Ascending aorta (tissue), 2 donors: Measurements from ENCODE around the gene DNAI2. TPM values are rescaled to one million over a fixed set of nuclear protein-coding genes. Genes with fewer than 3 reads are reported as not detected.

ENCODE experiments used
- DNase-seq, 2 donors: peaks; one replicate each; pipeline ENCODE4 v3.0.0-alpha.2; 2019; ENCODE audit warnings: low spot score in 2 of 2
- H3K27ac ChIP-seq, 2 donors: fragments of 200-600 bp; sonication (generic); one replicate each; pipeline ENCODE4 v1.5.1; 2016 to 2017; ENCODE audit warnings: mild to moderate bottlenecking in 1 of 2
- H3K27me3 ChIP-seq: fragments of 200-600 bp; sonication (generic); one replicate; pipeline ENCODE4 v1.5.1; 2017
- H3K36me3 ChIP-seq, 2 donors: fragments of 200-600 bp; sonication (generic); one replicate each; pipeline ENCODE4 v1.5.1; 2016
- H3K4me1 ChIP-seq, 2 donors: fragments of 200-600 bp; sonication (generic); one replicate each; pipeline ENCODE4 v1.5.1; 2016 to 2017; ENCODE audit warnings: mild to moderate bottlenecking in 1 of 2
- H3K4me3 ChIP-seq, 2 donors: fragments of 200-600 bp; sonication (generic); one replicate each; pipeline ENCODE4 v1.5.1; 2016 to 2017; ENCODE audit warnings: mild to moderate bottlenecking in 1 of 2
- H3K9me3 ChIP-seq, 2 donors: fragments of 200-600 bp; sonication (generic); one replicate each; pipeline ENCODE4 v1.5.1; 2016
- intact Hi-C: fragments of 100-400 bp; cut with DNase I; formaldehyde crosslinking; loops from one replicate; pipeline ENCODE4 v1.15.1; 2023
- total RNA-seq: library from RNA; depleted of rRNA; stranded (reverse); fragments of >200 nt; gene quantifications from one replicate; pipeline ENCODE4 v1.1.0, GENCODE V29; 2016
- TF ChIP-seq, protein P1 (sequence below), 3 experiments: fragments of 200-600 bp in 2 of 3; fragments of 450-650 bp in 1 of 3; sonication (generic) in 2 of 3; IDR thresholded peaks; one replicate each; pipeline ENCODE4 v1.5.1; 2016 to 2019; ENCODE audit warnings: antibody characterized with exemption in 3 of 3, mild to moderate bottlenecking in 1 of 3, moderate library complexity in 1 of 3

DNAI2 gene
- total RNA-seq, 1 donor from 2014 or later, result not detected

DNA sequence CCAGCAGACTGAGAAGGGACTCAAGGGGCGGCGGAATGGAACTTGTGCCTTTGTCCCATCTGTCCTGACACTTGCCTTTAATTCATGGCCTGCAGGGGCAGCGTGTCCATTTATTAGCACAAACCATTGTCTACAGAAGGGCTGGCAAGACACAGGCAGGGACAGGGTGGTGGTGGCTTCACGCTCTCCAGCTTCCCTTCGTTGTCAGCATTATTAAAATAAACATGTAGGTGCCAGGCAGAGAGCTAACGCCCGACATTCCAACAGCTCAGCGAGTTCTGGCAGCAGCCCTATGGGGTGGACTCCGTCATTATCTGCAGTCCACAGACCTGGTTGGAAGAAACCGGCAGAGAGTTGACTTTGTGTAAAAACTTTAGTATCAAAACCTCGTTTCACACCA is 16.3 kb downstream of the DNAI2 start:
- no peaks in the 10 kb centered on the region for H3K4me1 ChIP-seq
- no peak overlapping the region for H3K27ac ChIP-seq
- intact Hi-C loops, result no loop called here
- no peak for DNase-seq
- H3K36me3 ChIP-seq, result no peaks in the 10 kb centered on the region
- TF ChIP-seq, protein P1, sequence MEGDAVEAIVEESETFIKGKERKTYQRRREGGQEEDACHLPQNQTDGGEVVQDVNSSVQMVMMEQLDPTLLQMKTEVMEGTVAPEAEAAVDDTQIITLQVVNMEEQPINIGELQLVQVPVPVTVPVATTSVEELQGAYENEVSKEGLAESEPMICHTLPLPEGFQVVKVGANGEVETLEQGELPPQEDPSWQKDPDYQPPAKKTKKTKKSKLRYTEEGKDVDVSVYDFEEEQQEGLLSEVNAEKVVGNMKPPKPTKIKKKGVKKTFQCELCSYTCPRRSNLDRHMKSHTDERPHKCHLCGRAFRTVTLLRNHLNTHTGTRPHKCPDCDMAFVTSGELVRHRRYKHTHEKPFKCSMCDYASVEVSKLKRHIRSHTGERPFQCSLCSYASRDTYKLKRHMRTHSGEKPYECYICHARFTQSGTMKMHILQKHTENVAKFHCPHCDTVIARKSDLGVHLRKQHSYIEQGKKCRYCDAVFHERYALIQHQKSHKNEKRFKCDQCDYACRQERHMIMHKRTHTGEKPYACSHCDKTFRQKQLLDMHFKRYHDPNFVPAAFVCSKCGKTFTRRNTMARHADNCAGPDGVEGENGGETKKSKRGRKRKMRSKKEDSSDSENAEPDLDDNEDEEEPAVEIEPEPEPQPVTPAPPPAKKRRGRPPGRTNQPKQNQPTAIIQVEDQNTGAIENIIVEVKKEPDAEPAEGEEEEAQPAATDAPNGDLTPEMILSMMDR (IDR thresholded peaks at IDR 0.05), result no peak
- H3K27me3 ChIP-seq, result no peaks in the 10 kb centered on the region
- H3K4me3 ChIP-seq, result no peak overlapping the region
- H3K9me3 ChIP-seq, result no peaks in the 10 kb centered on the region

DNA sequence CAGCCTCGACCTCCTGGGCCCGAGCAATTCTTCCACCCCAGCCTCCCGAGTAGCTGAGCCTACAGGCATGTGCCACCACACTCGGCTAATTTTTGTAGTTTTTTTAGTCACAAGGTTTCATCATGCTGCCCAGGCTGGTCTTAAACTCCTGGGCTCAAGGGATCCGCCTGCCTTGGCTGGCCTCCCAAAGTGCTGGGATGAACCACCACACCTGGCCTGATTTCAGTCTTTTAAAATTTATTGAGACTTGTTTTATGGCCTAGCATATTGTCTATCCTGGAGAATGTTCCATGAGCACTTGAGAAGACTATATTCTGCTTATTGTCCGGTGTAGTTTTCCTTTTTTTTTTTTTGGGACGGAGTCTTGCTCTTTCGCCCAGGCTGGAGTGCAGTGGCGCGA is 18.5 kb downstream of the DNAI2 start:
- no peaks in the 10 kb centered on the region for H3K36me3 ChIP-seq
- no peak overlapping the region for H3K4me3 ChIP-seq
- no peak for DNase-seq
- intact Hi-C loops, result no loop called here
- H3K27me3 ChIP-seq, result no peaks in the 10 kb centered on the region
- no peaks in the 10 kb centered on the region for H3K4me1 ChIP-seq
- TF ChIP-seq, protein P1 (IDR thresholded peaks at IDR 0.05), result no peak
- H3K27ac ChIP-seq, result no peak overlapping the region
- H3K9me3 ChIP-seq, result no peaks in the 10 kb centered on the region

DNA sequence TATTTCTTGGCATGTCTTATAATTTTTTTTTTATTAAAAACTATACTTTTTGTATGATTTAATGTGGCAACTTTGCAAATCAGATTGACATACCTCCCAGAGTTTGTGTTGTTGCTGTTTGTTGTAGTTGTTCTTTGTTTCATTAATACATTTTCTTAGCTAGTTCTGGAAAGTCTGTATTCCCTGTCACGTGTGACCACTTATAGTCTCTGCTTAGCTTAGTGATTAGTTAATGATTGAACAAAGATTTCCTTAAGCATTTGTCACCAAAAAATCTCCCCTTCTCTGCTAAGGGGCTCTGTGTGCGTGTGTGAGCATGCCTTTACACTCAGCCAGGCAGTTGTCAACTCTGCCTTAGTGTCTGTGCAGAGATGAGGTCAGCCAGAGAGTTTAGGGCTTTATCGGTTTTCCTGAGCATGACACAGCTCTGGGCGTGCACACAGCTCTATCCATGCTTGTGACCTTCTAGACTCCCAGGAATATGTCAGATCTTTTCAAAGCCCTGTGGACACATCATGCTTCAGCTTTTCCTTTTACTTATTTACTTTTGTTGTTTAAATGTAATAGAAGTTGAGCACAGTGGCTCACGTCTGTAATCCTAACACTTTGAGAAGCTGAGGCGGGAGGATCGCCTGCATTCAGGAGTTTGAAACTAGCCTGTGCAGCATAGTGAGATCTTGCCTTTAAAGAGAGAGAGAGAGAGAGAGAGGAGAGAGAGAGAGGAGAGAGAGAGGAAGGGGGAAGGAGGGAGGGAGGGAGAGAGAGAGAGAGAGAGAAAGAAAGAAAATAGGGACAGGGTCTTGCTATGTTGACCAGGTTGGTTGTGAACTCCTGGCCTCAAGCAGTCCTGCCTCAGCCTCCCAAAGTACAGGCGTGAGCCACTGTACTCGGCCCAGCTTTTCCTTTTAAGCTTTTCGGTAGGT is 21.9 kb downstream of the DNAI2 start:
- Histone ChIP-seq H3K4me1 (no peaks in the 10 kb centered on the region), H3K27ac (no peak overlapping the region), H3K4me3 (no peak overlapping the region), H3K9me3 (no peaks in the 10 kb centered on the region), H3K36me3 (no peaks in the 10 kb centered on the region), H3K27me3 (no peaks in the 10 kb centered on the region)
- no peak for DNase-seq
- TF ChIP-seq, protein P1 (IDR thresholded peaks at IDR 0.05), result no peak
- intact Hi-C loops, result no loop called here

DNA sequence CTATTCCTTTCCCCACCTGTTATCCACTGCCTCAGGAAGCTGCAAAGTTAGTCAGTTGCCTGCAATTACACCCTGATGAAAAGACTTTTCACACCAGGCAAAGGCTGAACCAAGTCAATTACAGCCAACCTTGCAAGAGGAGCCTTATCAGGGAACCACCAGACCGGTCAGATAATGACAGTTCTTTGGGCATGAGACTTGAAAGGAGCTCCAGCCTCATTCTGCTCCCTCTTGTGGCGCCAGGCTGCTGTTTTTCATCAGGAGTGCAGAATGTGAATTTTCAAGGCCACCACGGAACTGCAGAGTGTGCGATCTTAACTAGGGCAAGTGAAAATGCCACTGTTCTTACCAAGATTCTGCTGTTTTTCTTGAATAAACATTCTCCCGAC is 22.5 kb downstream of the DNAI2 start:
- TF ChIP-seq, protein P1 (IDR thresholded peaks at IDR 0.05), result peak in 1 of 3 experiments; percentile 29
- H3K4me1 ChIP-seq, result no peaks in the 10 kb centered on the region
- no peaks in the 10 kb centered on the region for H3K9me3 ChIP-seq
- no peaks in the 10 kb centered on the region for H3K27me3 ChIP-seq
- no peaks in the 10 kb centered on the region for H3K36me3 ChIP-seq
- H3K4me3 ChIP-seq, result no peak overlapping the region
- DNase-seq, result no peak
- H3K27ac ChIP-seq, result no peak overlapping the region
- intact Hi-C loops, result no loop called here

DNA sequence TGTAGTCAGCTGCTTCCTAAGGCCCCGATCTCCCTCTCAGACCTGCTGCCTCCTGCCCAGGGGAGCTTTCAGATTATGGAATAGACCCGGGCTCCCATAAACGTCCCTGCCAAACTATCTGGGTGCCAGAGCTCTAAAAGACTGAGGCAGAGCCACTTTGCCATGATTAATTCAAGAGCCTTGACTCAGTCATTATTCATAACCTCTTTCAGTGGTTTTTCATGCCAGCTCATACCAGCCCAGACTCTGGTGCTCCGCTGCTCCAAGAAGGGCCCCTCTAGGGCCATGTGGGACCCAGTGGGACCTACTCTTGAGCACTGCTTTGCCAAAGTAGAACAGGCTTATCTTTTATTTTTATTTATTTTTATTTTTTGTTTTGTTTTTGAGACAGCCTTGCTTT is 23.9 kb downstream of the DNAI2 start:
- no peaks in the 10 kb centered on the region for H3K36me3 ChIP-seq
- TF ChIP-seq, protein P1 (IDR thresholded peaks at IDR 0.05), result no peak
- intact Hi-C loops, result no loop called here
- no peaks in the 10 kb centered on the region for H3K9me3 ChIP-seq
- H3K4me3 ChIP-seq, result no peak overlapping the region
- no peak overlapping the region for H3K27ac ChIP-seq
- no peaks in the 10 kb centered on the region for H3K4me1 ChIP-seq
- no peak for DNase-seq
- H3K27me3 ChIP-seq, result no peaks in the 10 kb centered on the region
